HG02588 (cell line): Measurements from ENCODE around the gene CACNA1C.

ENCODE experiments used
- ATAC-seq: cut with Tn5 transposase; IDR thresholded peaks from one replicate; pipeline ENCODE4 v1.9.1; 2021; ENCODE audit warnings: mild to moderate bottlenecking, moderate library complexity; ENCODE audit not compliant: unreplicated experiment

Gene CACNA1C

GRCh38 chr12:2288875-2289274 lies 236.1 kb downstream of the CACNA1C start:
- no peak for ATAC-seq

- no peak for ATAC-seq
Observed at GRCh38 chr12:2289525-2289924, 236.7 kb downstream of the CACNA1C start.

- no peak for ATAC-seq
Observed at GRCh38 chr12:2290091-2290490, 237.3 kb downstream of the CACNA1C start.

GRCh38 chr12:2290516-2291065 lies 237.8 kb downstream of the CACNA1C start:
- ATAC-seq = no peak

GRCh38 chr12:2291182-2291832 lies 238.5 kb downstream of the CACNA1C start:
- ATAC-seq = no peak

- ATAC-seq = no peak
Observed at GRCh38 chr12:2291947-2292346, 239.2 kb downstream of the CACNA1C start.

- ATAC-seq = no peak
Observed at GRCh38 chr12:2292560-2292959, 239.8 kb downstream of the CACNA1C start.

- no peak for ATAC-seq
Observed at GRCh38 chr12:2294651-2295475, 242.1 kb downstream of the CACNA1C start.

GRCh38 chr12:2295941-2296461 lies 243.2 kb downstream of the CACNA1C start:
- ATAC-seq = no peak

- ATAC-seq = no peak
Observed at GRCh38 chr12:2297004-2297403, 244.2 kb downstream of the CACNA1C start.

GRCh38 chr12:2297658-2298057 lies 244.9 kb downstream of the CACNA1C start:
- ATAC-seq = no peak

GRCh38 chr12:2298556-2299200 lies 245.9 kb downstream of the CACNA1C start:
- ATAC-seq = no peak

- no peak for ATAC-seq
Observed at GRCh38 chr12:2299206-2299605, 246.4 kb downstream of the CACNA1C start.

GRCh38 chr12:2300168-2300567 lies 247.4 kb downstream of the CACNA1C start:
- no peak for ATAC-seq

GRCh38 chr12:2300886-2301285 lies 248.1 kb downstream of the CACNA1C start:
- no peak for ATAC-seq

- no peak for ATAC-seq
Observed at GRCh38 chr12:2301531-2302461, 249.0 kb downstream of the CACNA1C start.

- no peak for ATAC-seq
Observed at GRCh38 chr12:2302711-2303580, 250.2 kb downstream of the CACNA1C start.

- ATAC-seq = no peak
Observed at GRCh38 chr12:2304223-2304622, 251.4 kb downstream of the CACNA1C start.

- no peak for ATAC-seq
Observed at GRCh38 chr12:2306012-2306411, 253.2 kb downstream of the CACNA1C start.
